SK-N-SH treated with all-trans-retinoic acid at 6 μM for 48 hours (cell line): Measurements from ENCODE around the gene SLC25A23.

Experiments used
- ATAC-seq: fragments of 200-7000 bp; cut with Tn5 transposase; 3 replicates; pipeline ENCODE4 v1.9.1; 2020; ENCODE audit warnings: mild to moderate bottlenecking, moderate library complexity
- ARNTL ChIP-seq: fragments of 450-650 bp; formaldehyde crosslinking; IDR thresholded peaks from 2 replicates; pipeline ENCODE4 v1.5.0; 2020; ENCODE audit warnings: low read depth, mild to moderate bottlenecking, moderate library complexity, borderline replicate concordance
- BACH2 ChIP-seq: fragments of 250-450 bp; sonication (Bioruptor Pico); IDR thresholded peaks from 2 replicates; pipeline ENCODE4 v1.9.0; 2021; ENCODE audit warnings: mild to moderate bottlenecking, borderline replicate concordance
- CREB5 ChIP-seq: fragments of 250-450 bp; sonication (Bioruptor Pico); IDR thresholded peaks from 2 replicates; pipeline ENCODE4 v1.5.1; 2020; ENCODE audit warnings: low read depth, mild to moderate bottlenecking, moderate library complexity
- CSDC2 ChIP-seq: fragments of 250-450 bp; sonication (Bioruptor Pico); IDR thresholded peaks from 2 replicates; pipeline ENCODE4 v1.5.0; 2020; ENCODE audit warnings: mild to moderate bottlenecking, moderate library complexity
- CSRNP3 ChIP-seq: fragments of 250-450 bp; sonication (Bioruptor Pico); IDR thresholded peaks from 2 replicates; pipeline ENCODE4 v1.5.1; 2021; ENCODE audit warnings: mild to moderate bottlenecking, moderate library complexity
- ESRRG ChIP-seq: fragments of 250-450 bp; sonication (Bioruptor Pico); IDR thresholded peaks from 2 replicates; pipeline ENCODE4 v1.6.1; 2021; ENCODE audit warnings: mild to moderate bottlenecking
- ISL1 ChIP-seq: fragments of 250-450 bp; sonication (Bioruptor Pico); IDR thresholded peaks from 2 replicates; pipeline ENCODE4 v2.1.2; 2022; ENCODE audit warnings: mild to moderate bottlenecking, moderate library complexity
- PATZ1 ChIP-seq: fragments of 250-450 bp; sonication (Bioruptor Pico); IDR thresholded peaks from 2 replicates; pipeline ENCODE4 v1.8.0; 2020; ENCODE audit warnings: mild to moderate bottlenecking, moderate library complexity, borderline replicate concordance
- POU6F1 ChIP-seq: fragments of 250-450 bp; sonication (Bioruptor Pico); IDR thresholded peaks from 2 replicates; pipeline ENCODE4 v1.8.0; 2021; ENCODE audit warnings: low read depth, mild to moderate bottlenecking, moderate library complexity, borderline replicate concordance
- PPARA ChIP-seq: fragments of 250-450 bp; sonication (Bioruptor Pico); IDR thresholded peaks from 2 replicates; pipeline ENCODE4 v1.5.0; 2020; ENCODE audit warnings: mild to moderate bottlenecking, borderline replicate concordance
- RARB ChIP-seq: fragments of 250-450 bp; sonication (Bioruptor Pico); IDR thresholded peaks from 2 replicates; pipeline ENCODE4 v1.8.0; 2021; ENCODE audit warnings: mild to moderate bottlenecking, moderate library complexity
- SNAI2 ChIP-seq: fragments of 250-450 bp; sonication (Bioruptor Pico); IDR thresholded peaks from 2 replicates; pipeline ENCODE4 v1.5.0; 2020; ENCODE audit warnings: mild to moderate bottlenecking, moderate library complexity
- TCF4 ChIP-seq: fragments of 250-450 bp; sonication (Bioruptor Pico); IDR thresholded peaks from 2 replicates; pipeline ENCODE4 v1.8.0; 2021; ENCODE audit warnings: mild to moderate bottlenecking, moderate library complexity, borderline replicate concordance
- TOX ChIP-seq: fragments of 250-450 bp; sonication (Bioruptor Pico); IDR thresholded peaks from 2 replicates; pipeline ENCODE4 v1.8.0; 2021; ENCODE audit warnings: mild to moderate bottlenecking, moderate library complexity, borderline replicate concordance
- TSHZ2 ChIP-seq: fragments of 250-450 bp; sonication (Bioruptor Pico); IDR thresholded peaks from 2 replicates; pipeline ENCODE4 v1.5.0; 2020; ENCODE audit warnings: mild to moderate bottlenecking, moderate library complexity
- ZC3H10 ChIP-seq: fragments of 250-450 bp; sonication (Bioruptor Pico); IDR thresholded peaks from 2 replicates; pipeline ENCODE4 v1.5.1; 2021; ENCODE audit warnings: mild to moderate bottlenecking, moderate library complexity
- ZFP3 ChIP-seq: fragments of 250-450 bp; sonication (Bioruptor Pico); IDR thresholded peaks from 2 replicates; pipeline ENCODE4 v1.5.0; 2020; ENCODE audit warnings: mild to moderate bottlenecking, moderate library complexity
- ZFP30 ChIP-seq: fragments of 450-650 bp; formaldehyde crosslinking; IDR thresholded peaks from 2 replicates; pipeline ENCODE4 v1.5.0; 2022; ENCODE audit warnings: mild to moderate bottlenecking, moderate library complexity
- ZNF565 ChIP-seq: fragments of 450-650 bp; formaldehyde crosslinking; conservative IDR thresholded peaks from 2 replicates; pipeline ENCODE4 v1.5.0; 2020; ENCODE audit warnings: low read depth, mild to moderate bottlenecking, moderate library complexity
- ZNF70 ChIP-seq: fragments of 450-650 bp; formaldehyde crosslinking; IDR thresholded peaks from 2 replicates; pipeline ENCODE4 v1.5.0; 2020; ENCODE audit warnings: mild to moderate bottlenecking, moderate library complexity

Gene SLC25A23

GRCh38 chr19:6417713-6418561, 41.7 kb downstream of the SLC25A23 start:
- peak; percentile 79 for ATAC-seq
- TF ChIP-seq ESRRG (CRISPR knock-in tag) (no peak), ARNTL (CRISPR knock-in tag) (no peak), POU6F1 (CRISPR knock-in tag) (no peak), TSHZ2 (no peak), ZC3H10 (CRISPR knock-in tag) (no peak), PPARA (no peak), ZNF70 (CRISPR knock-in tag) (no peak), ZFP3 (CRISPR knock-in tag) (no peak), RARB (no peak), BACH2 (CRISPR knock-in tag) (no peak), ZNF565 (CRISPR knock-in tag) (no peak), SNAI2 (CRISPR knock-in tag) (no peak)

- no peak for ATAC-seq
- TF ChIP-seq ZC3H10 (CRISPR knock-in tag) (no peak), ZFP3 (CRISPR knock-in tag) (no peak), CSDC2 (CRISPR knock-in tag) (no peak), ZFP30 (CRISPR knock-in tag) (no peak), CREB5 (CRISPR knock-in tag) (no peak), BACH2 (CRISPR knock-in tag) (no peak), PPARA (no peak), PATZ1 (CRISPR knock-in tag) (no peak), ARNTL (CRISPR knock-in tag) (no peak), TOX (no peak), TCF4 (CRISPR knock-in tag) (no peak), ISL1 (no peak)
- TF ChIP-seq, all 23 proteins: peak for 0
These were observed 42.8 kb downstream of the SLC25A23 start for GRCh38 chr19:6416658-6417405.

- no peak for ATAC-seq
- TF ChIP-seq ESRRG (CRISPR knock-in tag) (no peak), CSRNP3 (no peak), ISL1 (no peak), CREB5 (CRISPR knock-in tag) (no peak), POU6F1 (CRISPR knock-in tag) (no peak), ZC3H10 (CRISPR knock-in tag) (no peak)
These were observed 43.9 kb downstream of the SLC25A23 start for GRCh38 chr19:6415591-6416190.
